SK-N-SH treated with all-trans-retinoic acid at 6 μM for 48 hours (cell line): ENCODE measurements around the gene MARCKS.
"Not testable (repeated sequence)": the region's sequence is repeated elsewhere in the genome, so short reads cannot be mapped to it uniquely, and the experiment has no call there.

Experiments used
- ARNTL ChIP-seq: fragments of 450-650 bp; formaldehyde crosslinking; IDR thresholded peaks from 2 replicates; pipeline ENCODE4 v1.5.0; 2020; ENCODE audit warnings: low read depth, mild to moderate bottlenecking, moderate library complexity, borderline replicate concordance
- CREB5 ChIP-seq: fragments of 250-450 bp; sonication (Bioruptor Pico); IDR thresholded peaks from 2 replicates; pipeline ENCODE4 v1.5.1; 2020; ENCODE audit warnings: low read depth, mild to moderate bottlenecking, moderate library complexity
- ESRRG ChIP-seq: fragments of 250-450 bp; sonication (Bioruptor Pico); IDR thresholded peaks from 2 replicates; pipeline ENCODE4 v1.6.1; 2021; ENCODE audit warnings: mild to moderate bottlenecking
- PATZ1 ChIP-seq: fragments of 250-450 bp; sonication (Bioruptor Pico); IDR thresholded peaks from 2 replicates; pipeline ENCODE4 v1.8.0; 2020; ENCODE audit warnings: mild to moderate bottlenecking, moderate library complexity, borderline replicate concordance
- PPARA ChIP-seq: fragments of 250-450 bp; sonication (Bioruptor Pico); IDR thresholded peaks from 2 replicates; pipeline ENCODE4 v1.5.0; 2020; ENCODE audit warnings: mild to moderate bottlenecking, borderline replicate concordance
- RARB ChIP-seq: fragments of 250-450 bp; sonication (Bioruptor Pico); IDR thresholded peaks from 2 replicates; pipeline ENCODE4 v1.8.0; 2021; ENCODE audit warnings: mild to moderate bottlenecking, moderate library complexity
- TCF4 ChIP-seq: fragments of 250-450 bp; sonication (Bioruptor Pico); IDR thresholded peaks from 2 replicates; pipeline ENCODE4 v1.8.0; 2021; ENCODE audit warnings: mild to moderate bottlenecking, moderate library complexity, borderline replicate concordance
- ZNF70 ChIP-seq: fragments of 450-650 bp; formaldehyde crosslinking; IDR thresholded peaks from 2 replicates; pipeline ENCODE4 v1.5.0; 2020; ENCODE audit warnings: mild to moderate bottlenecking, moderate library complexity

DNA sequence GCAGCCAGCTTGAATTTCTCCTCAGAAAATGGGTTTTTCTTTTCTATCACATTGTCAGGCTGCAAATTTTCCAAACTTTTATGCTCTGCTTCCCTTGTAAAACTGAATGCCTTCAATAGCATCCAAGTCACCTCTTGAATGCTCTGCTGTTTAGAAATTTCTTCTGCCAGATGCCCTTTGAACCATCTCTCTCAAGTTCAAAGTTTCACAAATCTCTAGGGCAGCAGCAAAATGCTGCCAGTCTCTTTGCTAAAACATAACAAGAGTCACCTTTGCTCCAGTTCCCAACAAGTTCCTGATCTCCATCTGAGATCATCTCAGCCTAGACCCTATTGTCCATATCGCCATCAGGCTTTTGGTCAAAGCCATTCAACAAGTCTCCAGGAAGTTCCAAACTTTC is 53.1 kb downstream of the MARCKS start:
- not testable (repeated sequence) for TF ChIP-seq RARB; ESRRG; ARNTL (CRISPR knock-in tag); CREB5; PATZ1 (CRISPR knock-in tag); ZNF70; TCF4 (CRISPR knock-in tag); PPARA (CRISPR knock-in tag)
